ENCODE data around the gene MAGT1. TPM values are rescaled to one million over a fixed set of nuclear protein-coding genes. Genes with fewer than 3 reads are reported as not detected.

Gene MAGT1
- total and polyA plus RNA-seq, 2 of the 4 experiments (the other 2 are of a cell fraction): 27.3 to 74.7 TPM

DNA sequence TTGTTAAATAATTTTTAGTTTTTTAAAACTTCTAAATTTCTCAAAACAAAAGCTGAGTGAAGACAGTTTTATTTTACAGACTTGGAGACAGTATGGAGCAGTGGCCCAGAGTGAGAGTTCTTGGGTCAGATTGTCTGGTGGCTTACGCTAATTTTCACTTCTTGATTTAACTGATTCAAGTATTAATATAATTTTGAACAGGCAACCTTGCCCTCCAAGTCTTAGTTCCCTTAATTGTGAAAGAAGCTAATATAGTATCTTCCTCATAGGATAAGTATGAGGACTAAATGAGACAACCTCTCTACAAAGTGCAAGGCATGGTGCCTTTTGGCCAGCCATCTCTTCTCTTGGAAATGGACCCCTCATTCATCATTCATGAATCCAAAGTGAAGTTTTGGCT, 40.7 kb upstream of the MAGT1 start:
- intact Hi-C loops (cut with micrococcal nuclease) (no loop called here), in situ Hi-C loops (cut with MboI; ENCODE audit: low sequenced_read_pairs) (no loop called here)

More for the DNA sequence above, 40.7 kb upstream of the MAGT1 start:
- no peak for ATAC-seq (ENCODE audit: low read depth)
- H4K5ac ChIP-seq (ENCODE audit: low read depth, low read length): no peak overlapping the region
- H2BK20ac ChIP-seq (ENCODE audit: low read depth, low read length): no peak overlapping the region
- H2BK15ac ChIP-seq (ENCODE audit: low read depth, low read length): no peak overlapping the region
- H3K4me1 ChIP-seq (ENCODE audit: control insufficient read depth, insufficient read depth, low read length): no peaks in the 10 kb centered on the region; the same call in 1 of the 2 replicates
- no peak overlapping the region for H3K56ac ChIP-seq (ENCODE audit: extremely low read depth, insufficient read depth, low read length)
- H2AK9ac ChIP-seq (replicated peaks; ENCODE audit: low read depth, low read length, poor library complexity): no peak overlapping the region
- H3K9me3 ChIP-seq (ENCODE audit: control insufficient read depth, insufficient read depth, low read length): no peaks in the 10 kb centered on the region
- no CpG with 5 or more reads among the region's 1 CpG for WGBS, 2 experiments (ENCODE audit: extremely low coverage in 2 of 2, insufficient read length in 1 of 2)
- no peaks in the 10 kb centered on the region for H4K20me1 ChIP-seq (ENCODE audit: insufficient read depth, low read length)
- H3K18ac ChIP-seq (ENCODE audit: low read depth, low read length): no peak overlapping the region
- DNase-seq: no peak
- H3K27me3 ChIP-seq (ENCODE audit: control insufficient read depth, insufficient read depth, low read length): no peaks in the 10 kb centered on the region
- ChIA-PET POLR2A (ENCODE audit: unreplicated experiment) (no interaction called here), CTCF (no interaction called here)
- no peaks in the 10 kb centered on the region; a peak in 2 of 4 replicates for H3K79me1 ChIP-seq (ENCODE audit: low read depth in 1 of 2, low read length in 2 of 2)
- H2BK5ac ChIP-seq (ENCODE audit: low read depth, low read length, poor library complexity, severe bottlenecking): no peak overlapping the region
- dilution Hi-C loops (cut with HindIII; ENCODE audit: low sequenced_read_pairs, unreplicated experiment): no loop called here
- H3K4ac ChIP-seq (ENCODE audit: low read depth, low read length): no peak overlapping the region
- no peak overlapping the region for H3K4me2 ChIP-seq (ENCODE audit: low read depth, low read length)
- no peaks in the 10 kb centered on the region for H3K36me3 ChIP-seq (ENCODE audit: control insufficient read depth, insufficient read depth, low read length)
- no peak overlapping the region for H3K23ac ChIP-seq (ENCODE audit: low read depth, low read length)
- H3K14ac ChIP-seq (replicated peaks; ENCODE audit: low read depth, low read length): no peak overlapping the region
- no peaks in the 10 kb centered on the region; the same call in 1 of the 2 replicates for H3K9me1 ChIP-seq (ENCODE audit: insufficient read depth, low read length)
- H4K8ac ChIP-seq (ENCODE audit: low read depth in 2 of 2, low read length in 2 of 2): no peak overlapping the region
- H2BK120ac ChIP-seq (ENCODE audit: low read depth, low read length): no peak overlapping the region
- H4K91ac ChIP-seq (ENCODE audit: insufficient read depth, low read depth, low read length): no peak overlapping the region
- no peak overlapping the region for H3K9ac ChIP-seq (ENCODE audit: low read depth, low read length)
- H2AFZ ChIP-seq (replicated peaks; ENCODE audit: low read length, poor library complexity): no peak overlapping the region
- no peak overlapping the region for H3K27ac ChIP-seq (ENCODE audit: insufficient read depth, low read length)
- BruUV-seq (replicated peaks): no TSS peak
- no peak overlapping the region for H3K4me3 ChIP-seq (ENCODE audit: insufficient read depth, low read depth, low read length)
- TF ChIP-seq NFE2L2 (IDR thresholded peaks at IDR 0.05; ENCODE audit: low read depth, low read length) (no peak), MXI1 (IDR thresholded peaks at IDR 0.05; ENCODE audit: borderline replicate concordance, low read depth, low read length) (no peak), SMC3 (IDR thresholded peaks at IDR 0.05; ENCODE audit: low read depth, low read length) (no peak), RCOR1 (IDR thresholded peaks at IDR 0.05; ENCODE audit: insufficient replicate concordance, low read length) (no peak), BHLHE40 (IDR thresholded peaks at IDR 0.05; ENCODE audit: low read depth, low read length) (no peak), POLR2A (IDR thresholded peaks at IDR 0.05; ENCODE audit: low read depth, low read length) (no peak), RAD21 (IDR thresholded peaks at IDR 0.05; ENCODE audit: low read length) (no peak), RFX5 (IDR thresholded peaks at IDR 0.05; ENCODE audit: low read depth, low read length) (no peak), MAZ (IDR thresholded peaks at IDR 0.05; ENCODE audit: borderline replicate concordance, low read depth, low read length) (no peak), ELK1 (IDR thresholded peaks at IDR 0.05; ENCODE audit: borderline replicate concordance, low read depth, low read length) (no peak)
- TF ChIP-seq, protein P1, sequence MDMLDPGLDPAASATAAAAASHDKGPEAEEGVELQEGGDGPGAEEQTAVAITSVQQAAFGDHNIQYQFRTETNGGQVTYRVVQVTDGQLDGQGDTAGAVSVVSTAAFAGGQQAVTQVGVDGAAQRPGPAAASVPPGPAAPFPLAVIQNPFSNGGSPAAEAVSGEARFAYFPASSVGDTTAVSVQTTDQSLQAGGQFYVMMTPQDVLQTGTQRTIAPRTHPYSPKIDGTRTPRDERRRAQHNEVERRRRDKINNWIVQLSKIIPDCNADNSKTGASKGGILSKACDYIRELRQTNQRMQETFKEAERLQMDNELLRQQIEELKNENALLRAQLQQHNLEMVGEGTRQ (IDR thresholded peaks at IDR 0.05; ENCODE audit: low read depth, low read length): no peak
- TF ChIP-seq, protein P2, sequence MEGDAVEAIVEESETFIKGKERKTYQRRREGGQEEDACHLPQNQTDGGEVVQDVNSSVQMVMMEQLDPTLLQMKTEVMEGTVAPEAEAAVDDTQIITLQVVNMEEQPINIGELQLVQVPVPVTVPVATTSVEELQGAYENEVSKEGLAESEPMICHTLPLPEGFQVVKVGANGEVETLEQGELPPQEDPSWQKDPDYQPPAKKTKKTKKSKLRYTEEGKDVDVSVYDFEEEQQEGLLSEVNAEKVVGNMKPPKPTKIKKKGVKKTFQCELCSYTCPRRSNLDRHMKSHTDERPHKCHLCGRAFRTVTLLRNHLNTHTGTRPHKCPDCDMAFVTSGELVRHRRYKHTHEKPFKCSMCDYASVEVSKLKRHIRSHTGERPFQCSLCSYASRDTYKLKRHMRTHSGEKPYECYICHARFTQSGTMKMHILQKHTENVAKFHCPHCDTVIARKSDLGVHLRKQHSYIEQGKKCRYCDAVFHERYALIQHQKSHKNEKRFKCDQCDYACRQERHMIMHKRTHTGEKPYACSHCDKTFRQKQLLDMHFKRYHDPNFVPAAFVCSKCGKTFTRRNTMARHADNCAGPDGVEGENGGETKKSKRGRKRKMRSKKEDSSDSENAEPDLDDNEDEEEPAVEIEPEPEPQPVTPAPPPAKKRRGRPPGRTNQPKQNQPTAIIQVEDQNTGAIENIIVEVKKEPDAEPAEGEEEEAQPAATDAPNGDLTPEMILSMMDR (conservative IDR thresholded peaks at IDR 0.05; ENCODE audit: low read depth, low read length): no peak
- H2AK5ac ChIP-seq (ENCODE audit: low read depth, low read length): no peak overlapping the region

Measured in IMR-90 (cell line).